Memory B cell (primary cell): ENCODE results near the gene SLC9C2.

Experiments
- ATAC-seq: fragments of 150-1000 bp; cut with Tn5 transposase; 2 replicates; pipeline ENCODE4 v1.10.0; 2021; ENCODE audit warnings: low read depth, mild to moderate bottlenecking, moderate library complexity
- DNase-seq, 2 donors: peaks; one replicate each; pipeline ENCODE4 v3.0.0; 2022; ENCODE audit warnings: low spot score in 2 of 2
- H3K27ac Mint-ChIP-seq: one replicate; pipeline ENCODE4 v1.8.0; 2022; ENCODE audit warnings: mild to moderate bottlenecking, moderate library complexity, mixed read lengths
- H3K27me3 Mint-ChIP-seq: one replicate; pipeline ENCODE4 v1.8.0; 2022; ENCODE audit warnings: mixed read lengths
- H3K36me3 Mint-ChIP-seq: one replicate; pipeline ENCODE4 v1.8.0; 2022; ENCODE audit warnings: mild to moderate bottlenecking, mixed read lengths
- H3K4me1 Mint-ChIP-seq: one replicate; pipeline ENCODE4 v1.8.0; 2022; ENCODE audit warnings: mixed read lengths
- H3K4me3 Mint-ChIP-seq: one replicate; pipeline ENCODE4 v1.8.0; 2022; ENCODE audit warnings: mild to moderate bottlenecking, moderate library complexity, mixed read lengths
- H3K9me3 Mint-ChIP-seq: one replicate; pipeline ENCODE4 v1.8.0; 2022; ENCODE audit warnings: mixed read lengths

The SLC9C2 gene

GRCh38 chr1:173451981-173452380 lies 150.9 kb downstream of the SLC9C2 start:
- Mint-ChIP-seq H3K9me3 (peaks cover 4% of the 10 kb centered on the region), H3K27ac (no peak overlapping the region), H3K4me3 (no peak overlapping the region), H3K27me3 (no peaks in the 10 kb centered on the region), H3K4me1 (peaks cover 3% of the 10 kb centered on the region), H3K36me3 (peaks cover 36% of the 10 kb centered on the region)
- no peak for ATAC-seq
- DNase-seq = no peak
